Liver (tissue), 9 donors: ENCODE measurements around the gene PNMA8A. TPM values are rescaled to one million over a fixed set of nuclear protein-coding genes. Genes with fewer than 3 reads are reported as not detected.

Experiments used
- DNase-seq: peaks from one replicate; pipeline ENCODE4 v3.0.0-alpha.2; 2017; ENCODE audit warnings: low spot score
- H3K27ac ChIP-seq, 2 donors: one replicate each; pipeline ENCODE4 v1.7.0; 2013; ENCODE audit warnings: inconsistent platforms in 2 of 2, low read length in 2 of 2, control low read depth in 1 of 2, low read depth in 1 of 2, mild to moderate bottlenecking in 1 of 2
- H3K27me3 ChIP-seq, 4 donors: one replicate each; pipeline versions ENCODE4 v1.6.1 to v1.7.0; 2013; ENCODE audit warnings: low read length in 3 of 4, inconsistent platforms in 1 of 4, mild to moderate bottlenecking in 1 of 4, moderate library complexity in 1 of 4; ENCODE audit not compliant: control insufficient read depth in 4 of 4, insufficient read depth in 4 of 4
- H3K36me3 ChIP-seq, 4 donors: one replicate each; pipeline versions ENCODE4 v1.6.1 to v1.7.0; 2013; ENCODE audit warnings: low read length in 3 of 4, mild to moderate bottlenecking in 3 of 4, low read depth in 1 of 4, moderate library complexity in 1 of 4; ENCODE audit not compliant: control insufficient read depth in 4 of 4, insufficient read depth in 3 of 4
- H3K4me1 ChIP-seq, 4 donors: one replicate each; pipeline versions ENCODE4 v1.6.1 to v1.7.0; 2013; ENCODE audit warnings: low read length in 3 of 4, mild to moderate bottlenecking in 3 of 4, moderate library complexity in 1 of 4; ENCODE audit not compliant: control insufficient read depth in 4 of 4, insufficient read depth in 4 of 4
- H3K4me3 ChIP-seq, 3 donors: one replicate each; pipeline versions ENCODE4 v1.6.1 to v1.7.0; 2013; ENCODE audit warnings: low read length in 3 of 3, control low read depth in 1 of 3, low read depth in 1 of 3, mild to moderate bottlenecking in 1 of 3
- H3K9ac ChIP-seq, 2 donors: one replicate each; pipeline ENCODE4 v1.7.0; 2013; ENCODE audit warnings: low read length in 2 of 2, mild to moderate bottlenecking in 2 of 2, moderate library complexity in 2 of 2, control low read depth in 1 of 2, low read depth in 1 of 2
- H3K9me3 ChIP-seq, 4 donors: one replicate each; pipeline versions ENCODE4 v1.6.1 to v1.7.0; 2013; ENCODE audit warnings: low read length in 3 of 4; ENCODE audit not compliant: control insufficient read depth in 4 of 4
- ATF3 ChIP-seq: IDR thresholded peaks from 2 replicates; pipeline ENCODE4 v1.6.1; 2016; ENCODE audit warnings: antibody characterized with exemption
- CTCF ChIP-seq: fragments of 150-350 bp; IDR thresholded peaks from 2 replicates; pipeline ENCODE4 v1.5.1; 2017; ENCODE audit warnings: improper control_type of control experiment, low read depth, low read length; ENCODE audit not compliant: missing input control
- EGR1 ChIP-seq, 2 donors: IDR thresholded peaks; 2 replicates each; pipeline ENCODE4 v1.6.1; 2016 to 2018; ENCODE audit warnings: antibody characterized with exemption in 2 of 2, low read depth in 2 of 2
- FOXA1 ChIP-seq: IDR thresholded peaks from 2 replicates; pipeline ENCODE4 v1.6.1; 2016; ENCODE audit warnings: antibody characterized with exemption
- FOXA2 ChIP-seq: IDR thresholded peaks from 2 replicates; pipeline ENCODE4 v1.6.1; 2016; ENCODE audit warnings: antibody characterized with exemption
- GABPA ChIP-seq, 2 donors: IDR thresholded peaks in 1 of 2; conservative IDR thresholded peaks in 1 of 2; 2 replicates each; pipeline ENCODE4 v1.6.1; 2016; ENCODE audit warnings: antibody characterized with exemption in 2 of 2, mild to moderate bottlenecking in 1 of 2, moderate library complexity in 1 of 2
- HNF4G ChIP-seq: IDR thresholded peaks from 2 replicates; pipeline ENCODE4 v1.6.1; 2016; ENCODE audit warnings: antibody characterized with exemption
- JUND ChIP-seq, 2 donors: IDR thresholded peaks; 2 replicates each; pipeline ENCODE4 v1.6.1; 2016; ENCODE audit warnings: antibody characterized with exemption in 2 of 2
- NR2F2 ChIP-seq: IDR thresholded peaks from 2 replicates; pipeline ENCODE4 v1.6.1; 2016; ENCODE audit warnings: antibody characterized with exemption
- RAD21 ChIP-seq, 2 donors: IDR thresholded peaks; 2 replicates each; pipeline ENCODE4 v1.6.1; 2016; ENCODE audit warnings: antibody characterized with exemption in 2 of 2, mild to moderate bottlenecking in 2 of 2
- SP1 ChIP-seq: IDR thresholded peaks from 2 replicates; pipeline ENCODE4 v1.6.1; 2018; ENCODE audit warnings: antibody characterized with exemption, mild to moderate bottlenecking
- TAF1 ChIP-seq: conservative IDR thresholded peaks from 2 replicates; pipeline ENCODE4 v1.6.1; 2016; ENCODE audit warnings: antibody characterized with exemption, mild to moderate bottlenecking
- YY1 ChIP-seq: IDR thresholded peaks from 2 replicates; pipeline ENCODE4 v1.6.1; 2016; ENCODE audit warnings: antibody characterized with exemption, mild to moderate bottlenecking
- WGBS: extraction: QIAGEN DNeasy Blood & Tissue Kit; methylation state at CpG from one replicate; pipeline ENCODE4 v1.1.7; 2013; 5-methylcytosine and 5-hydroxymethylcytosine counted together
- polyA plus RNA-seq, 2 donors: library from polyadenylated mRNA; stranded (reverse) in 1 of 2; unstranded in 1 of 2; fragments of 200-250 nt in 1 of 2; fragments of >200 nt in 1 of 2; fragmentation: Nextera tagmentation in 1 of 2; extraction: Ambion mirVana in 1 of 2; gene quantifications; one replicate each; pipeline versions ENCODE4 v1.2.1 to v1.2.3, GENCODE V29; 2013 to 2015
- total RNA-seq, 2 donors: library from RNA; depleted of rRNA; stranded (reverse); fragments of >200 nt; gene quantifications; one replicate each; pipeline ENCODE4 v1.2.3, GENCODE V29; 2014
- TF ChIP-seq, protein P1 (sequence below): IDR thresholded peaks from 2 replicates; pipeline ENCODE4 v1.6.1; 2016; ENCODE audit warnings: antibody characterized with exemption, mild to moderate bottlenecking
- TF ChIP-seq, protein P2 (sequence below): IDR thresholded peaks from 2 replicates; pipeline ENCODE4 v1.6.1; 2016; ENCODE audit warnings: antibody characterized with exemption
- donor health status: healthy.
- donor health status: healthy.
- donor health status: healthy.
- donor health status: healthy.
- donor health status: healthy.

PNMA8A gene
- total and polyA plus RNA-seq, 4 donors, result 0.17 to 0.93 (median 0.22) TPM; not detected in 1

DNA sequence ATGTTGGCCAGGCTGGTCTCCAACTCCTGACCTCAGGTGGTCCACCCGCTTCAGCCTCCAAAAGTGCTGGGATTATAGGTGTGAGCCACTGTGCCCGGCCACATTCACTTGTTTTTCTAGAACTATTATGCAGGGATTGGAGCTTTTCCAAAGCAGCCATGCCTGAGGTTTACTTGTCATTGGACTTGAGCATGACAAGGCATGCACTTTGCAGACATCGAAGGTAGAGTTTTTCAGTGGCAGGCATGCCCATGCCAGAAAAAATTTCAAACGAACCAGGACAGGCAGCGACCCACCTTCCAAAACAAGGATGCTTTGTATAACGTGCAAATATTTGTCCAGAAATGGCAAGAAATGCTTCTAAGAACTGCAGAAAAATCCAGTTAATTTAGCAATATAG lies 17.7 kb downstream of the PNMA8A start:
- H3K9ac ChIP-seq, result no peak overlapping the region
- 80% methylated on average over 6 of the region's 6 CpGs for WGBS
- DNase-seq, result no peak
- no peaks in the 10 kb centered on the region for H3K27me3 ChIP-seq
- H3K4me3 ChIP-seq, result no peak overlapping the region
- no peaks in the 10 kb centered on the region for H3K4me1 ChIP-seq
- H3K9me3 ChIP-seq, result no peaks in the 10 kb centered on the region
- no peaks in the 10 kb centered on the region for H3K36me3 ChIP-seq
- H3K27ac ChIP-seq, result no peak overlapping the region
- TF ChIP-seq JUND (IDR thresholded peaks at IDR 0.05) (no peak), ATF3 (no peak)

DNA sequence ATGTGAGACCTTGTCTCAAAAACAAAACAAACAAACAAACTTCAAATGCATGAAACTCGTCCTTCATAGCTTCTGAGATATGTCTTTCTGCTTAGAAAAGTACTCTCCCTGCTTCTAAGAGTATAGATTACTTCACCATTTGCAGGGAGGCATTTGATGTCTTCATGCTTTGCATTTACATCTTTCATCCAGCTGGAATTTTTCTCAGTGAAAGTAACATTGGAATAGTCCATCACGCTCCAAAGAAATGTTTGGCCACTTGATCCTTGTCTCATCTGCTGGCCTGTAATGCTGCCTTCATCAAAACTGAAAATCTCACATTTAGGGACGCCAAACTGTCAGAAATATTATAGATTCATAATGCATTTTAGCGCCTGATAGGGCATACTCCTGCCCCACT lies 19.2 kb downstream of the PNMA8A start:
- no peak overlapping the region for H3K27ac ChIP-seq
- no peaks in the 10 kb centered on the region for H3K36me3 ChIP-seq
- no peak overlapping the region for H3K4me3 ChIP-seq
- H3K9me3 ChIP-seq, result no peaks in the 10 kb centered on the region
- no peak overlapping the region for H3K9ac ChIP-seq
- DNase-seq, result no peak
- no peaks in the 10 kb centered on the region for H3K27me3 ChIP-seq
- TF ChIP-seq, protein P1, sequence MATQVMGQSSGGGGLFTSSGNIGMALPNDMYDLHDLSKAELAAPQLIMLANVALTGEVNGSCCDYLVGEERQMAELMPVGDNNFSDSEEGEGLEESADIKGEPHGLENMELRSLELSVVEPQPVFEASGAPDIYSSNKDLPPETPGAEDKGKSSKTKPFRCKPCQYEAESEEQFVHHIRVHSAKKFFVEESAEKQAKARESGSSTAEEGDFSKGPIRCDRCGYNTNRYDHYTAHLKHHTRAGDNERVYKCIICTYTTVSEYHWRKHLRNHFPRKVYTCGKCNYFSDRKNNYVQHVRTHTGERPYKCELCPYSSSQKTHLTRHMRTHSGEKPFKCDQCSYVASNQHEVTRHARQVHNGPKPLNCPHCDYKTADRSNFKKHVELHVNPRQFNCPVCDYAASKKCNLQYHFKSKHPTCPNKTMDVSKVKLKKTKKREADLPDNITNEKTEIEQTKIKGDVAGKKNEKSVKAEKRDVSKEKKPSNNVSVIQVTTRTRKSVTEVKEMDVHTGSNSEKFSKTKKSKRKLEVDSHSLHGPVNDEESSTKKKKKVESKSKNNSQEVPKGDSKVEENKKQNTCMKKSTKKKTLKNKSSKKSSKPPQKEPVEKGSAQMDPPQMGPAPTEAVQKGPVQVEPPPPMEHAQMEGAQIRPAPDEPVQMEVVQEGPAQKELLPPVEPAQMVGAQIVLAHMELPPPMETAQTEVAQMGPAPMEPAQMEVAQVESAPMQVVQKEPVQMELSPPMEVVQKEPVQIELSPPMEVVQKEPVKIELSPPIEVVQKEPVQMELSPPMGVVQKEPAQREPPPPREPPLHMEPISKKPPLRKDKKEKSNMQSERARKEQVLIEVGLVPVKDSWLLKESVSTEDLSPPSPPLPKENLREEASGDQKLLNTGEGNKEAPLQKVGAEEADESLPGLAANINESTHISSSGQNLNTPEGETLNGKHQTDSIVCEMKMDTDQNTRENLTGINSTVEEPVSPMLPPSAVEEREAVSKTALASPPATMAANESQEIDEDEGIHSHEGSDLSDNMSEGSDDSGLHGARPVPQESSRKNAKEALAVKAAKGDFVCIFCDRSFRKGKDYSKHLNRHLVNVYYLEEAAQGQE, result no peak
- TF ChIP-seq JUND (IDR thresholded peaks at IDR 0.05), result no peak
- TF ChIP-seq TAF1, result no peak
- TF ChIP-seq SP1, result no peak
- no peak for TF ChIP-seq CTCF
- no peak for TF ChIP-seq EGR1 (IDR thresholded peaks at IDR 0.05; ENCODE audit: low read depth in 2 of 2)
- 36% methylated on average over 4 of the region's 4 CpGs for WGBS
- no peaks in the 10 kb centered on the region for H3K4me1 ChIP-seq

GRCh38 chr19:46451352-46451751 lies 20.0 kb downstream of the PNMA8A start:
- Histone ChIP-seq H3K27me3 (no peaks in the 10 kb centered on the region), H3K9ac (no peak overlapping the region), H3K4me3 (no peak overlapping the region), H3K4me1 (no peaks in the 10 kb centered on the region), H3K36me3 (no peaks in the 10 kb centered on the region), H3K9me3 (no peaks in the 10 kb centered on the region), H3K27ac (no peak overlapping the region)
- 80% methylated on average over 6 of the region's 6 CpGs for WGBS
- no peak for DNase-seq
- TF ChIP-seq CTCF (no peak), FOXA2 (no peak), FOXA1 (no peak), JUND (IDR thresholded peaks at IDR 0.05) (no peak), HNF4G (no peak), NR2F2 (no peak), GABPA (IDR thresholded peaks at IDR 0.05 in 1 of 2, conservative IDR thresholded peaks at IDR 0.05 in 1 of 2) (no peak), YY1 (no peak), RAD21 (IDR thresholded peaks at IDR 0.05) (no peak)
- TF ChIP-seq, protein P2, sequence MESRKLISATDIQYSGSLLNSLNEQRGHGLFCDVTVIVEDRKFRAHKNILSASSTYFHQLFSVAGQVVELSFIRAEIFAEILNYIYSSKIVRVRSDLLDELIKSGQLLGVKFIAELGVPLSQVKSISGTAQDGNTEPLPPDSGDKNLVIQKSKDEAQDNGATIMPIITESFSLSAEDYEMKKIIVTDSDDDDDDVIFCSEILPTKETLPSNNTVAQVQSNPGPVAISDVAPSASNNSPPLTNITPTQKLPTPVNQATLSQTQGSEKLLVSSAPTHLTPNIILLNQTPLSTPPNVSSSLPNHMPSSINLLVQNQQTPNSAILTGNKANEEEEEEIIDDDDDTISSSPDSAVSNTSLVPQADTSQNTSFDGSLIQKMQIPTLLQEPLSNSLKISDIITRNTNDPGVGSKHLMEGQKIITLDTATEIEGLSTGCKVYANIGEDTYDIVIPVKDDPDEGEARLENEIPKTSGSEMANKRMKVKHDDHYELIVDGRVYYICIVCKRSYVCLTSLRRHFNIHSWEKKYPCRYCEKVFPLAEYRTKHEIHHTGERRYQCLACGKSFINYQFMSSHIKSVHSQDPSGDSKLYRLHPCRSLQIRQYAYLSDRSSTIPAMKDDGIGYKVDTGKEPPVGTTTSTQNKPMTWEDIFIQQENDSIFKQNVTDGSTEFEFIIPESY, result no peak
- TF ChIP-seq, protein P1, result no peak
